ENCODE data around the gene TMEM140. TPM values are rescaled to one million over a fixed set of nuclear protein-coding genes. Genes with fewer than 3 reads are reported as not detected.
A peak's percentile ranks its signal among the peaks of the same experiment; 100 is the strongest.

The TMEM140 gene
- total RNA-seq, 1 experiment from 2014 or later: 7.1 TPM

DNA sequence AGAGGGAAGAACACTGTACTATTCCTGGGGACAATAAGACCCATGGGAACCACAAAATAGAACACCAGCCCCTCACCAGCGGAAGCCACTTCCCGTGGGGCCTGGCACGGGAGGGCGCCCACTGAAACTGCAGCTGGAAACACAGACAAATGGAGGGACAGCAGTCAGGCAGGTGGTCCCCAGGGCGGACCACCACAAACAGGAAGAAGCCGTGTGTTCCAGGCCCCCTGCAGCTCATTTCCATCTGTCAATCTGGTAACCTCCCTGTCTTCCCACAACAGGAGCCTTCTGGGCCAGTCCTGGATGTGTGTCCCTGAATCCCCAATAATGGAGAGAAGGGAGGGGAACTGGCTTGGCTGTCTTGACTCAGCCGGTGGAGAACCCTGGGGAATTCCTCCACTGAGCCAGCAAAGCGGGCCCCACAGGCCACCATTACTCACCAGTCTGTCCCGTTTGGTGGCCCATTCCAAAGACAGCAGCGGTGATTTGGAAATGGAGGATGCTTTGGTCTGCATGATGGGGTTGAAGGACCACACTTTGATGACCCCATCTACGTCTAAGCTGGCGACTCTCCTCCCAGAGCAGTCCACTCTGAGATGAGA lies 46.7 kb downstream of the TMEM140 start:
- peak; percentile 55 for DNase-seq (ENCODE audit: low read depth)

DNA sequence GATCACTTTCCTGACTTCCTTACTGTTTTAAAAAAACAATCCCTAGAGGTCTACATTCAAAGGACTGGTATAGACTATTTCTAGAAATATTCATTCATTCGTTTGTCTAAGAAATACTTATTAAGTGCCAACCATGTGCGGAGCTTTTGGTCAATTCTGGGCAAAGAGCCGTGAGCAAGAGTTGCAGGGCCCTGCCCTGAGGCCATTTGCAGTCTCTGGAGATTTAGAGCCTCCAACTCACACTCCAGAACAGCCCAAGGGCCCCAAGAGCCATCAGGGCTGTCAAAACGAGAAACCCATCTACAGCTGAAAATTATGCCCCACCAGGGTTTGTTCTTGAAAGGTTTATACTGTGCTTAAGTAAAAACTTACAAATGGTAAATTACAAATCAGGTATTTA lies 47.3 kb downstream of the TMEM140 start:
- no peak for DNase-seq (ENCODE audit: low read depth)

DNA sequence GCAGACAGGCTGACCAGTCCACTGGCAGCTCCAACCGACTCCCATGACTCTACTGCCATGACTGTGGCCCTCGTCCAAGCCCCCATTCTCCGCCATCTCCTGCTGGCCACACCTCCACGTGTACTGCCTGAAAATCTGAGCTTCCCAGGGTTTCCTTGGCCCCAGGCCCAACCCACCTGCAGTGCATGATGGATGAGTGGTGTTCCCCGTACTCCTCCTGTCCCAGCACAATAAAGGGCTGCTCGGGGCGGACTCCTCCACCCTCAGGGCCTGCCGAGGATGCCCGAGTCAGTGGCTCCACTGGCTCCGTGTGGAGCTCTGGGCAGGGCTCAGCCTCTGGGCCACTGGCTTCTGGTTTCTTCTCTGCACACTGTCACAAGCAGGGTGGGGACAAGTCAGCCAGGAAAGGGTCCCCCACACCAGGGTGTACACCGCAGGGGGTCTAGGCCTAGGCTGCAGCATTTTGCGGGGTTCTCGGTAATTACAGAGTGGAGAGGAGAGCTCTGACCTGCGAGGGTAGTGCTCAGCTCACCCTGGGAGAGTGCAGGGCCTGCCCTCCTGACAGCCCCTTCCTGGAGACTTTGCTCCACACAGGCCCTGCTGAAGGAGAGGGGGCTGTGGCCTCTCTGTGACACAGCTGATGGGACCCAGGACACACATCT lies 48.2 kb downstream of the TMEM140 start:
- DNase-seq (ENCODE audit: low read depth): no peak

DNA sequence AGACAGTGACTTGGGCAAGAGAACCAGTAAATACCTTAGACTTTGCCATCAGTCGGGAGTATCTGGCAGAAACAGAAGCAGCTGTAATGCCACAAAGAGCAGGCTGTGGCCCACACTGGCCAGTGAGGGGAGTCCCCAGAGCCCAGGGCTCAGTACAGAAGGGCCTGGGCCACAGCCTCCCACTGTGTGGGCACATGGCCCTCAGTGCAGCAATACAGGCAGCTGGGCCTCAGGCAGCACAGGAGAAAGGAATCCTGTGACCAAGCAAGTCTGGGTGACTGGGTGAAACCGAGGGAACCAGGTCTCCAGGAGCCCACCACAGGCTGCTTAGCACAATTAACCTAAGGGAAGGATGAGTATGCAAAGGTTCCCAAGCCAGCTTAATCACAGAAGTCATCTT lies 49.5 kb downstream of the TMEM140 start:
- DNase-seq (ENCODE audit: low read depth): no peak

DNA sequence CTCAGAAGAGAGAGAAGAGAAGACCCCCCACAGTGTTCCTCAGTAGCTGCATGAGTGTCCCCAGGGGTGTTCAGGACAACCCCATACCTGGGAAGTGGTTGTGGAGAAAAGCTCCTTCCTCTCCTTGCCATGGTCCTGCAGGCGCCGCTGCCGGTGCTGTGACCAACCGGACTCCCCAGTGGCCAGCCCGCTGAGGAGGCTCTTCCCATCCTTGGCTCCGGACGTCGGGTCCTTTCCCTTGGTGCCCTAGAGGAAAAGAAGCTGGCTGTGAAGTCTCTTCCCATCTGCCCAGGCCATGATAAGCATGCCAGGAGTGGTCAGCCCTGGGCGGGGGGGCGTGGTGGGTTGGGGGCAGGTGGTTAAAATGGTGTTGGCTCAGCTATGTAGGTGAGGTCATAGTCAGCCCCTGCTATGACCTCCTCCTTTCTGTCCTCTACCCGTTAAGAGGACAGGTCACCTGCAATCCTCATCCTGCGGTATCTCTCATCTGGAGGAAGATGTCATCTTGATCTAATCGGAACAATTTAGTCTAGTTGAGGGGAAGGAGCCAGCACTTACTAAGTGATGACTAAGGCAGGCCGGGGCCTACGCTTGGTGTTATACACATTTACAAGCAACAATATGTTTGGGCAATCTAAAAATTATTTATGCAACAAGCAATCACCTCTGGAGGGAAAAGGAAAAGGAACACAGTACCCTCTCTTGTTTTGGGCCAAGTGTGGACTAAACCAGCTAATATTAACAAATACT lies 50.2 kb downstream of the TMEM140 start:
- no peak for DNase-seq (ENCODE audit: low read depth)

DNA sequence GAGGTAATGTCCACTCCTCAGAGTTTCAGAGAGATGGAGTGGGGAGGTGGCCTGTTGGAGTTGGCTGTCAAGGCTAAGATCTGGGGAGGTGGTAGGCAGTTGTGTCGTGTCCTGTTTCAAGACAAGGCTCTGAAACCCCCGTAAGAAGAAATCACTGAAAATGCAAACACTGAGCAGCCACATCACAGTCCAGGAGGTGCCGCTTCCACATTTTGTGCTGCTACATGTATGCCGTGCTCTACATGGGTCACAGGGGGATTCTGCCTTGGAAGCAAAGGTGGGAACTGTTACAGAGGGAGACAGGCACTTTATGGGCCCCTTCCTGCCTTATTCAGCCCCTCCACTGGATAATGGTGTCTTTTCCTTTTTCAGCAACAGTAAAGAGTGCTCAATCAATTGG lies 51.6 kb downstream of the TMEM140 start:
- no peak for DNase-seq (ENCODE audit: low read depth)

DNA sequence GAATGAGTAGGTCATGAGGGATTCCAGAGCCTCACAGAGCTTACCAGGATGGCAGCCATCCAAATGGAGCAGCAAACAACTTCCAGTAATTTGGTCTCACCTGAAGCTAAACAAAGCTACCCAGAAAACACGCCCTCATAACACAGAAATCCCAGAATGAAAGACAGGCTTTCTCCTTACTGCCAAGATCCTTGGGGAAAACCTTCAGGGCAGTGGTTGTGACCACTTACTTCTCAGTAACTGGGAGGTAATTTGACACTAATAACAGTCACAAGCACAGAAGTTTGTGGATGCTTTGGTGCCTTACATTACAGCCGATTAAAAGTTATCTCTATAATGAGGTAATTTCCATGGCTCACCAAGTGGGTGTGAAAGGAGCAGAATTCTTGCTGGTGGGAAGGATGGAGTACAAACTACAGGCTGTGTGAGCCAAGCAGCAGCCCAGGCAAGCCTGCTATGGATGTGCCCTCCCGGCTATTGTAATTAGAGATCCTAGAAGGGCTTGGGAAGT lies 53.0 kb downstream of the TMEM140 start:
- peak; percentile 34 for DNase-seq (ENCODE audit: low read depth)

DNA sequence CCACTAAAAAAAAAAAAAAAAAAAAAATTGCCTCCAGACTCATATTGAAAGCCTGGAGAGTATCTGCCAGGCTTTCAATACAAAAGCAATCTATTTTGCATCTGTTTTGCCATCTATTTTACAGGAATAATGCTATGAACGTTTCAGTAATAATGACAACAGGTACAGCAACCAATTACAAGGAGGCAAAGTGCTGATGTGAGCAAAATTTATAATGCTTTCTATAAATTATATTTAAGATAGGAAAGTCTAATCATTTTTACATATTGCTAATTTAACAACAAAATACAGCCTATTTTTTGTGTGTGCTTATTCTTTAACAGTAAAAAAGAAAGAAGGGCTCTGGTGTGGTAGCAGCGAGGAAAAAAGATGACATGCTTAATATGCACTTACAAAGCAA lies 53.5 kb downstream of the TMEM140 start:
- DNase-seq (ENCODE audit: low read depth): no peak

DNA sequence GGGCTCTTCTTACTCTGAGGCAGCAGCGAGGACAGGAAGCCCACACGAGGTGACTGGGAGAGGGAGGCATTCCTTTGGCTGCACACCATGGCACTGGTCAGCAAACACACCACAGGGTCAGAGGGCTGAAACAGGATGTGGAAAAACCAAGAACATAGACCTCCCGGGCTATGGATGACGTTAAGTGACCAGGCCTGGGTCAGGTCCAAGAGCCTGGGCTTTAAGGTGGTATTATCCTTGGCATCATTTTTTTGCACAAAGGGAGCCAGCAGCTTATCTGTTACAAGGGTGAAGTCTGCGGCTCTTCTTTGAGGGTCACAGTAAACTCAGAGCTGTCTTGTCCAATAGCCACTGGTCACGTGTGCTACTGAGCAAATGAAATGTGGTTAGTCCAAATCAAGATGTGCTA lies 56.5 kb downstream of the TMEM140 start:
- DNase-seq (ENCODE audit: low read depth): peak; percentile 85

DNA sequence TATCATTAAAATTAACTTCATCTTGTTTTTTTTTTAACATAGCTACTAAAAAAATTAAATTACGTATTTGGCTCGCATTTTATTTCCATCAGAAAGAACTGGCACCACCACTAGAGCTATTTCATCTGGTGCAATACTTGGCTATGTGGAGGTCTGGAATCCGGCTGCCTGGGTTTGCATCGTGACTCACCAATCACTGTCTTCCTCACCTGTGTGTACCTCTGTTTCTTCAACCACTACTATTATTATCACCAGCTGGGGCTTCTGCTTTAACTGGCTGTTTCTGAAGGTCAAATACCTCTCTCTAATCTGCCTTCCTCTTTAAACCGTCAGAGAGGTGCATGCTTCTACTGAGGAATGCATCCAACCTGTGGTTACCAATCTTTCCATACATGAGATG lies 57.0 kb downstream of the TMEM140 start:
- DNase-seq (ENCODE audit: low read depth): no peak

DNA sequence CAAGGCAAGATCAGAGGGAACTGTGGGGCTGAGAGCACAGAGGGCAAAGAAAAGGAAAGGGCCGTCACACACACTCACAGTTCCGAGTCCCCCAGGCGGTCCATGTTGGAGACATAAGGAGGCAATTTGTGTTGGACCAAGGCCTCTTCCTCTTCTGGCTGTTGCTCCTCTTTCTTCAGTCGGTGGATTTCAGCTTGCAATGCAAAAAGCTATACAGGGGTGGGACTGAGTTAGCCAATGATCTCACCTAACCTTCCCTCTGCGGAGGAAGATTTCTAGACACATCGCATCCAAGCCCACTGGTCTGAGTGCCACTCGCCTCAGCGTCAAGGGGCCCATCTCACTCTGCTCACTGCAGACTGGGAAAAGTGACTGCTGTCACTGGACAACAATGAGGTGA lies 58.0 kb downstream of the TMEM140 start:
- DNase-seq (ENCODE audit: low read depth): no peak

DNA sequence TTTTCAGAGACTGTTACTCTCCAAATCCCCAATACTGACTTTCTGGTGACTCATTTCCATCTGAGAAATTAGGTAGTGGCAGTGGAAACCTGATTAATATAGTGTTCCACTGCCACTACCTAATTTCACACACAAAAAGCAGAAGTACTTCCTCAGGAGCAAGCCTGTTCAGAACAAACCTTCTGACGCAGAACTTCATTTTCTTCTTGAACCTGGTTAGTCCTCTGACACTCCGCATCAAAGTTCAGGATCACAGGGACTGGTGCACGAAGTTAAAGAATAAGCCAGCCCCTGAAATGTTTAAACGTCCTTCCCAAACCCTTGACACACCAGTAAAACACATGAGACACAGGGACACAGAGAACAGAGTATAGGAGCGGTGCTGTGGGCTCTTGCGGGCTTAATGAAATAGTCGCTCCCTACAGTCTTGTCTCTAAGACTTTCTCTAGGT lies 59.1 kb downstream of the TMEM140 start:
- no peak for DNase-seq (ENCODE audit: low read depth)

DNA sequence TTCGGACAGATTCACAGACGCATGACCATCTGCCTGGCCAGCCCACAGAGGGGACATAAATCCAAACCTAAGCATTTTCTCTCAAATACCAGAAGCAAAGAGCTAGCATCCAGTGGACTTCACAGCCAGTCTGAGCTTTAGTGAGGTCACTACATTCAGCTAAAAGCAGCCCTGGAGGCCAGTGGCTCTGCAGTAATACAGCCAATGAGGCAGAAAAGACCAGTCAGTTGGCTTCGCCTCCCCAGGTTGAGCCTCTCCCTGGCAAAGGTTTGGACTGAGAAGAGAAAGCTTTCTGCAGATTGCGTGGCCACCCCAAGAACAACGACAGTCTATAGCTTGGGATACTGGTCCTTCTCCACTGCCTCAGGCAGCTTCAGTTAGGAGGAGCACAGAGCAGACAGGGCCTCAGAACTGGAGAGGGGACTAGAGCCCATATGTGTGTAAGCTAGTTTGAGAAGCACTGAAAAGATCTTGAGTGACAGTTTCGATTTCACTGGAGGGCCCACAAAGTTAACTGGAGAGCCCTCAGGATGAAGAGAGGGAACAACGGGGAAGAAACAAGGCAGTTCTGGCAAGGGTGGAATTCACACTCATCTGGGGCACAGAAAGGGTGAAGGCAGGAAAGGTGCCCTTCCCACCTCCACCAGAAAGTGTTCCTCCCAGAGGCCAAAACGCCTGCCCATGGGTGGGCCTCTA lies 59.7 kb downstream of the TMEM140 start:
- no peak for DNase-seq (ENCODE audit: low read depth)

DNA sequence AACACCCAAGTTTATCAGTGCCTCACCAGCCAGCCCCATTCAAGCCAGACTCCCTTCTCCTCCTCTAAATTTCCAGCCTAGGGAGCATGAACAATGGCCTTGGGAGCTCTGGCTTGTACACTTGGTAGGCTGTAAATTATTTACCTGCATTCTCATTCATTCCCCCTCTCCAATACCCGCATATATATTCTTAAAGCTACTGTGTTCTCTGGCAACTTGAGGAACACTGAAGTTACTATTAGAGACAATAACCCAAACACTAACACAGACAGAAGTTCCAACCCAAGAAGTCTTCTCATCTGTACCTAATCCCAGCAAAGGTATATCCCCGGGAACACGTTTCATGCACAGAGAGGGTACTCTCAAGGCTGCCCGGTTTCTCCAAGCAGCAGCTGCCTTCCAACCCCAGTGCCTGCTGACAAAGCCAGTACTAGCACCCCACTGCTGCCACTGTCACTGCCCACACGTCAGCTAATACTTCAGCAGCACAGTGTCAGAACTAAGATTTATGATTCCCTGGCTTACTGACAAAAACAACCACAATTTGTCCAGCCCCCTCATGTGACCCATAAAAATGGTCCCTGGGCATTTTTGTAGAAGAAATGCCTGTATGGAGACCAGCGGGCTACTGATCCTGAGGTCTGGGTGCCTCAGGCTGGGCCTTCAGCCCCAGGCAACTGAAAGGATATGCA lies 60.4 kb downstream of the TMEM140 start:
- peak; percentile 31 for DNase-seq (ENCODE audit: low read depth)

DNA sequence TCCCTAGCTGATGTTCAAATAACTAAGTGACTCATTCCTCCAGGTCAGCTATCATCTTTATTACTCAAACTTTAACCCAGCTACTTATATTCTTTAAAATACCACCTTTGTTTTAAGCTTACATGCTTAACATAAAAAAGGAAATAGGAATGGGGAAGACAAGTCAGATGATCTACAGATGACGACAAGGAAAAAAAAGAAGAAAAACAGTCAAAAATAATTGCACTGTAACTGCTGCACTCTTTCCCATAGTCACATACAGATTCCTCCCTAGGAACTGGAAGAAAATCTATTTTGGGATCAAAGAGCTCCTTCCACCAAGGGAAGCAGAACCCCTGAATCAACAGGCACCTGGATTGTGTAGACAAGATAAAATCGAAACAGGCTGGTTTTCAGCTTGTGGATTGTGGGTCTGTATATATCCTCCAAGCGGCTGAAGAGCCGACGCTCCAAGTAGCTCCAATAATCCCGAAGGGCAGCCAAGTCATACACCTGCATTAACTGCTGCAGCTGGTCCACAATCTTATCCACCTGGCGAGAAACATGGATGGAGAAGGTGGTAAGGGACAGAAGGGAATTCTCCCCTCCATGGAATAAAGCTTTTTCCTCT lies 61.5 kb downstream of the TMEM140 start:
- no peak for DNase-seq (ENCODE audit: low read depth)

DNA sequence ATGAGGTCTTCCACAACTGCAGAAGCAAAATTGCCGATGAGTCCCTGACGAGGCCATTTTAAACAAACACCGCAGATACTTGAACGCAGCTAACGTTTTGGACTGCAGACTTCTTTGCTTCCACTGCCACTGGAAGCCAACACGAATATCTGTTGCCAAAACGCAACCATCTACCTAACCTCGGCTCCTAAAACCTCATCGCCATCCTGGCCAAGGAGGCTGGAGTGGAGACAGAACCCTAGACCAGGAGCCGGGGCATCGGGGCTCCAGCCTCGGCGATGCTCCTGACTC lies 63.0 kb downstream of the TMEM140 start:
- peak; percentile 31 for DNase-seq (ENCODE audit: low read depth)

DNA sequence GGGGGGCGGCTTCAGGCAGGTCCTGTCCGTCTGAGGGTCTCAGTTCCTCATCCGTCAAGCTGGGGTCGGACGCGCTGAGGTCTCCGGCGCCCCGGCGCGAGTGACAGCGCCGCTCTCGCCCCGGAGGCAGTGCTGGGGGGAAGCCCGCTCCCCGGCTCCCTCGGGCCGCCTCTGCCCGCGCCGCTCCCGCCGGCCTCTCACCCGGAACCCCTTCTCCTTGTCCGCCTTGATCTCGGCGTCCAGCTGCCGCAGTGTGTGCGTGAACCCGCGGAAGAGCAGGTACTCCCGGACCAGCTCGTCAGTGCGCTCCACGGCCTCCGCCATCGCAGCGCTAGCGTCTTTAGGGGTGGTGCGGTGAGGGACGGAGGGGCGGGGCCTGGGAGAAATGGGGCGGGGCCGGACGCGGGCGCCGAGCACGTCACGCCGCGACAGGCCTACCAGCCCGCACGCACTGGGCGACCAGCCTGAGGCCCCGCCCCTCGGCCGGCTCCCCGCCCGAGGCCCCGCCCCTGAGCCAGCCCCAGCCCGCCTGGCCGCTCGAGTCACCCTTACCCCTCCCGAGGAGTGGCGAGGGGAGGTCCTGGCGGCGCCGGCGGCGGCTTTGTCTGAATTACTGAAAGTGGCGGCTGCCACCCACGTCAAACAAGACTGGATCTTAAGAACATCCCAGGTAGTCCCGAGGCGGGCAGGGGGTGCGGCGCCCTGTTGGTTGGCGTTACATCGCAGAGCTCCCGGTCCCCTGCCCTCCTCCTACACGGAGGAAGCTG lies 63.5 kb downstream of the TMEM140 start, which contains the start of gene WDR91:
TSS of gene WDR91 (minus strand) at position 348 of the 767 bp plus-strand sequence. CDS start at position 324, 24 bp downstream.
- peak; percentile 90 for DNase-seq (ENCODE audit: low read depth)

DNA sequence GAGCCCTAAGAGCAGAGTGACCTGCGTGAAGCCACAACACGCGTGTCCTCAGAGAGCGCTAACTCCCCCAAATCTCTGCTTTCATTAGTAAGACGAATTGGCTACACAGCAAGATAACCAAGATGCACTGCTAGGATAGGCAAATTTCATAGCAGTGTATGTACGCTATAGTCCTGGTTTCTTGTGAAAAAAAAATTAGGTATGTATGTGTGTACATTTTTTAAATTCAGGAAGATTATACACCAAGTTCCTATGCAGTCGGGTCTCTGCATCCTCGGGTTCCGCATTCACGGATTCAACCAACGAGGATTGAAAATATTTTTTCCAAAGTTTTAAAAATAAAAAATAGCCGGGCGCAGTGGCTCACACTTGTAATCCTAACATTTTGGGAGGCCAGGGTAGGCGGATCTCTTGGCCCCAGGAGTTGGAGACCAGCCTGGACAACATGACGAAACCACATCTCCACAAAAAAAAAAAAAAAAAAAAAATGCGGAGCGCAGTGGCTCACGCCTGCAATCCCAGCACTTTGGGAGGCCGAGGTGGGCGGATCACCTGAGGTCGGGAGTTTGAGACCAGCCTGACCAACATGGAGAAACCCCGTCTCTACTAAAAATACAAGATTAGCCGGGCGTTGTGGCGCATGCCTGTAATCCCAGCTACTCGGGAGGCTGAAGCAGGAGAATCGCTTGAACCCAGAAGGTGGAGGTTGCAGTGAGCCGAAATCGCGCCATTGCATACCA lies 64.2 kb downstream of the TMEM140 start:
- peak; percentile 41 for DNase-seq (ENCODE audit: low read depth)

DNA sequence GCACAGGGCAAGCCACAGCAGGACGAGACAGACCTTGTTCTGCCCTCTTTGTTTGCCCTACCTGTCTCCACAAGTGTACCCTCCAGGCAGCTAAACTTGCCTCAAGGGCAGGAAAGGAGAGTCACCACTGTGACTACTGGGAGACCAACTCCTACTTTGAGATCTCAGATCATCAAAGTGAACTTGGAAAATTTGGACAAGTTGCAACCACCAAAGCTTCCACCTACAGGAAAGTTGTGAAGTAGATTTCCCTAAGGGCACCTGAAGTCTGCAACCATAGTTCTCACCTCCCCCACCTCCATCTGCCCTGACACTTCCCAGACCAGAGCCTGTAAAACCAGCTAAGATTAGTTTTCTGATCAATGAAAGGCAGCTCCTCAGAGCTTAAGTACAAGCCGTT lies 66.0 kb downstream of the TMEM140 start:
- DNase-seq (ENCODE audit: low read depth): no peak

DNA sequence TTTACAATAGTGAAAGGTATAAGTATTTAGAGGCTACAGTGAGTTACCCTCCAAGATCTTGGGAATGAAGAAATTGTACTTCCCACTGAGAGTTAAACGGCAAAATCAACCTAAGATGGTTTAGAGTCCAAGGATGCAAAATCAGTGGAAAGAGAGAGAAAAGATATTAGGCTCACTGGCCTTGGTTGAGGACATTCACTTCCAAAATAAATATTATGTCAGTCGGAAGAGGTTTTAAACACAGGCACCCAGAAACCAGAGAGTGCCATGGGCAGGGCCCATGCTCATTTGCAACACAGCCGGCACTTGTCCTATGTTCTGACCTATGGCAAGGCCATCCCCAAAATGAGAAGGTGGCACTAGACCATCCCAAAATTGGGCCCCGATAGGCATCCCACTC lies 67.3 kb downstream of the TMEM140 start:
- DNase-seq (ENCODE audit: low read depth): no peak

All from RPMI7951 (cell line).